ENCODE measurements around the gene RUFY3.

DNA sequence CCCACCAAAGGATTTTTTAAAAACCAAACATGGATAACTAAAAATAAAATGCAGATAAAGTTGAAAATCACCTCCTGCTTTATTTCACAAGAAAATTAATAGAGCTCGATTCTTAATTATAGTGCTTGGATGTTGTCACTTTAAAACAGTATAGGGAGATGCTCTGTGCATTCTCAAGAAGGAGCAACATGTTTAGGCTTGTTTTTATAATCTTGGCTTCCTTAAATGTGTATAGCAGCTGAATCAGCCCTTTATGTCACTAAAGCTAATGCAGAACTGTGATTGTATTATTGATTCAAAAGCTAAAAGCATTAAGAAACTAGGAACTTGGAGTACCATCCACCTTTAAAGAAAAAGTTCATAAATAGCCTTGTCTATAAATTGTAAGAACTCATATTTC, 20.5 kb upstream of the RUFY3 start:
- TF ChIP-seq, protein P1, sequence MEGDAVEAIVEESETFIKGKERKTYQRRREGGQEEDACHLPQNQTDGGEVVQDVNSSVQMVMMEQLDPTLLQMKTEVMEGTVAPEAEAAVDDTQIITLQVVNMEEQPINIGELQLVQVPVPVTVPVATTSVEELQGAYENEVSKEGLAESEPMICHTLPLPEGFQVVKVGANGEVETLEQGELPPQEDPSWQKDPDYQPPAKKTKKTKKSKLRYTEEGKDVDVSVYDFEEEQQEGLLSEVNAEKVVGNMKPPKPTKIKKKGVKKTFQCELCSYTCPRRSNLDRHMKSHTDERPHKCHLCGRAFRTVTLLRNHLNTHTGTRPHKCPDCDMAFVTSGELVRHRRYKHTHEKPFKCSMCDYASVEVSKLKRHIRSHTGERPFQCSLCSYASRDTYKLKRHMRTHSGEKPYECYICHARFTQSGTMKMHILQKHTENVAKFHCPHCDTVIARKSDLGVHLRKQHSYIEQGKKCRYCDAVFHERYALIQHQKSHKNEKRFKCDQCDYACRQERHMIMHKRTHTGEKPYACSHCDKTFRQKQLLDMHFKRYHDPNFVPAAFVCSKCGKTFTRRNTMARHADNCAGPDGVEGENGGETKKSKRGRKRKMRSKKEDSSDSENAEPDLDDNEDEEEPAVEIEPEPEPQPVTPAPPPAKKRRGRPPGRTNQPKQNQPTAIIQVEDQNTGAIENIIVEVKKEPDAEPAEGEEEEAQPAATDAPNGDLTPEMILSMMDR (IDR thresholded peaks at IDR 0.05) = no peak
- no peak for TF ChIP-seq POLR2A (IDR thresholded peaks at IDR 0.05)

All from testis (tissue), 2 donors.